Measurements from ENCODE around the gene NUP153. TPM values are rescaled to one million over a fixed set of nuclear protein-coding genes. Genes with fewer than 3 reads are reported as not detected.

The NUP153 gene
- total RNA-seq: 24.3 and 38.6 TPM in 2 replicates

GRCh38 chr6:17706580-17707370 is at the start of gene NUP153:
NUP153 (minus strand) TSS chr6:17706925; CDS start chr6:17706387, 538 bp downstream.

GRCh38 chr6:17599877-17600526 is 106.7 kb downstream of the NUP153 start, which contains the start of gene FAM8A1:
FAM8A1 (plus strand) TSS chr6:17600302; CDS start chr6:17600410, 108 bp downstream.

Other genes with a start within 250 kb of the NUP153 start
- gene FAM8A1, start 106.6 kb downstream of the NUP153 start, total RNA-seq: 11.3 and 14.9 TPM in 2 replicates